Muscle of back (tissue), 11 donors: ENCODE measurements around the gene SPCS2. TPM values are rescaled to one million over a fixed set of nuclear protein-coding genes. Genes with fewer than 3 reads are reported as not detected.
"Not testable (repeated sequence)": the region's sequence is repeated elsewhere in the genome, so short reads cannot be mapped to it uniquely, and the experiment has no call there.

Experiments
- DNase-seq, 3 donors: peaks; one replicate each; pipeline versions ENCODE4 v3.0.0 to v3.0.0-alpha.2; 2013
- polyA plus RNA-seq, 10 donors: library from polyadenylated mRNA; unstranded; fragments of 120-200 nt; gene quantifications; one replicate each; pipeline ENCODE4 v1.2.1, GENCODE V29; 2013; ENCODE audit not compliant: insufficient read length in 10 of 10

SPCS2 gene
- polyA plus RNA-seq, 10 donors: 78.6 to 133 (median 105) TPM

- DNase-seq: no peak
Measured at GRCh38 chr11:74942073-74942759, 6.8 kb upstream of the SPCS2 start.

GRCh38 chr11:74948546-74948897 lies 544 bp upstream of the SPCS2 start:
- no peak for DNase-seq

GRCh38 chr11:74949753-74950137 lies 679 bp downstream of the SPCS2 start:
- DNase-seq: peak in 2 of 3 donors; percentile 3 to 27

- no peak for DNase-seq
Measured at GRCh38 chr11:74950374-74950969, 1.4 kb downstream of the SPCS2 start.

GRCh38 chr11:74951226-74951625 lies 2.2 kb downstream of the SPCS2 start:
- no peak for DNase-seq

- no peak for DNase-seq
Measured at GRCh38 chr11:74952752-74953151, 3.7 kb downstream of the SPCS2 start.

- DNase-seq: no peak
Measured at GRCh38 chr11:74953451-74953850, 4.4 kb downstream of the SPCS2 start.

- no peak for DNase-seq
Measured at GRCh38 chr11:74954199-74954598, 5.1 kb downstream of the SPCS2 start.

- peak in 2 of 3 donors; percentile 25 to 40 for DNase-seq
Measured at GRCh38 chr11:74956397-74957015, 7.4 kb downstream of the SPCS2 start.

- no peak for DNase-seq
Measured at GRCh38 chr11:74957937-74958629, 9.0 kb downstream of the SPCS2 start.

GRCh38 chr11:74960128-74960527 lies 11.1 kb downstream of the SPCS2 start:
- not testable (repeated sequence) for DNase-seq

- DNase-seq: no peak
Measured at GRCh38 chr11:74966651-74967050, 17.6 kb downstream of the SPCS2 start.

- DNase-seq: no peak
Measured at GRCh38 chr11:74970852-74971395, 21.9 kb downstream of the SPCS2 start.

- no peak for DNase-seq
Measured at GRCh38 chr11:74971424-74971823, 22.4 kb downstream of the SPCS2 start.

- DNase-seq: no peak
Measured at GRCh38 chr11:74978041-74978440, 29.0 kb downstream of the SPCS2 start.

- no peak for DNase-seq
Measured at GRCh38 chr11:74980634-74981033, 31.6 kb downstream of the SPCS2 start.

GRCh38 chr11:74981888-74982287 lies 32.8 kb downstream of the SPCS2 start:
- no peak for DNase-seq

GRCh38 chr11:74984070-74984469 lies 35.0 kb downstream of the SPCS2 start:
- DNase-seq: no peak

GRCh38 chr11:74984730-74985129 lies 35.7 kb downstream of the SPCS2 start:
- no peak for DNase-seq

GRCh38 chr11:74988541-74989259 lies 39.6 kb downstream of the SPCS2 start, which contains the start of gene NEU3:
Gene NEU3, plus strand, starts transcription at chr11:74988933. Its CDS starts 128 bp downstream, at chr11:74989061.
- DNase-seq: peak; percentile 59 to 86 (median 75)

GRCh38 chr11:74989260-74989638 lies 40.2 kb downstream of the SPCS2 start:
- DNase-seq: no peak

- DNase-seq: not testable (repeated sequence)
Measured at GRCh38 chr11:74990150-74990549, 41.1 kb downstream of the SPCS2 start.
